Thymus (tissue), 11 donors: ENCODE results near the gene RGMA. TPM values are rescaled to one million over a fixed set of nuclear protein-coding genes. Genes with fewer than 3 reads are reported as not detected.

Source experiments
- DNase-seq, 9 donors: peaks; one replicate each; pipeline ENCODE4 v3.0.0-alpha.2; 2013; ENCODE audit warnings: low spot score in 9 of 9, low read depth in 6 of 9, missing footprints in 1 of 9
- H3K27ac ChIP-seq, 2 donors: one replicate each; pipeline ENCODE4 v1.5.1; 2013; ENCODE audit warnings: control low read depth in 1 of 2, low read depth in 1 of 2, low read length in 1 of 2, mild to moderate bottlenecking in 1 of 2, moderate library complexity in 1 of 2
- H3K27me3 ChIP-seq, 2 donors: one replicate each; pipeline ENCODE4 v1.5.1; 2013; ENCODE audit warnings: low read length in 1 of 2; ENCODE audit not compliant: control insufficient read depth in 2 of 2, insufficient read depth in 1 of 2
- H3K36me3 ChIP-seq, 2 donors: one replicate each; pipeline ENCODE4 v1.5.1; 2013; ENCODE audit warnings: low read length in 1 of 2, mild to moderate bottlenecking in 1 of 2, moderate library complexity in 1 of 2; ENCODE audit not compliant: control insufficient read depth in 2 of 2, insufficient read depth in 2 of 2
- H3K4me1 ChIP-seq, 2 donors: one replicate each; pipeline ENCODE4 v1.5.1; 2013; ENCODE audit warnings: low read length in 2 of 2; ENCODE audit not compliant: control insufficient read depth in 2 of 2, insufficient read depth in 2 of 2
- H3K4me3 ChIP-seq, 2 donors: one replicate each; pipeline ENCODE4 v1.5.1; 2013; ENCODE audit warnings: low read length in 2 of 2, control low read depth in 1 of 2, mild to moderate bottlenecking in 1 of 2
- H3K9me3 ChIP-seq, 2 donors: one replicate each; pipeline ENCODE4 v1.5.1; 2013; ENCODE audit warnings: low read length in 1 of 2, mild to moderate bottlenecking in 1 of 2; ENCODE audit not compliant: control insufficient read depth in 2 of 2, insufficient read depth in 1 of 2
- WGBS: extraction: QIAGEN DNeasy Blood & Tissue Kit; methylation state at CpG from one replicate; pipeline ENCODE4 v1.1.7; 2013; 5-methylcytosine and 5-hydroxymethylcytosine counted together
- polyA plus RNA-seq: library from polyadenylated mRNA; stranded (reverse); fragments of 200-250 nt; gene quantifications from one replicate; pipeline ENCODE4 v1.2.3, GENCODE V29; 2013
- total RNA-seq: library from RNA; stranded (reverse); fragments of 120-200 nt; gene quantifications from one replicate; pipeline ENCODE4 v1.2.4, GENCODE V29; 2013
- donor health status: healthy.

Gene RGMA
- total and polyA plus RNA-seq, 2 donors: 0.76 to 5.7 TPM

GRCh38 chr15:93126148-93126547 is 37.1 kb upstream of the RGMA start:
- no peaks in the 10 kb centered on the region for H3K36me3 ChIP-seq
- H3K4me3 ChIP-seq: no peak overlapping the region
- no peak for DNase-seq
- H3K27me3 ChIP-seq: no peaks in the 10 kb centered on the region
- no peaks in the 10 kb centered on the region for H3K9me3 ChIP-seq
- no peak overlapping the region for H3K27ac ChIP-seq
- WGBS: 96% methylated on average over 3 of the region's 3 CpGs
- H3K4me1 ChIP-seq: no peaks in the 10 kb centered on the region

- Histone ChIP-seq H3K27me3 (no peaks in the 10 kb centered on the region), H3K27ac (no peak overlapping the region), H3K36me3 (no peaks in the 10 kb centered on the region), H3K4me3 (no peak overlapping the region), H3K9me3 (no peaks in the 10 kb centered on the region), H3K4me1 (no peaks in the 10 kb centered on the region)
- no peak for DNase-seq
- 95% methylated on average over 4 of the region's 4 CpGs for WGBS
Measured at GRCh38 chr15:93124126-93124525, 35.1 kb upstream of the RGMA start.

- H3K27ac ChIP-seq: peak overlapping the region in 1 of 2 donors; percentile 18
Measured at GRCh38 chr15:93121973-93122910, 33.2 kb upstream of the RGMA start.

GRCh38 chr15:93121107-93121506 is 32.1 kb upstream of the RGMA start:
- no peak overlapping the region for H3K27ac ChIP-seq
- H3K4me3 ChIP-seq: no peak overlapping the region
- WGBS: 96% methylated on average over 5 of the region's 5 CpGs
- no peaks in the 10 kb centered on the region for H3K9me3 ChIP-seq
- DNase-seq: no peak
- no peaks in the 10 kb centered on the region for H3K4me1 ChIP-seq
- H3K36me3 ChIP-seq: no peaks in the 10 kb centered on the region
- peaks cover 0 to 6% of the 10 kb centered on the region in 2 donors for H3K27me3 ChIP-seq

More at GRCh38 chr15:93121973-93122910, 33.2 kb upstream of the RGMA start:
- WGBS: 96% methylated on average over 20 of the region's 20 CpGs
- Histone ChIP-seq H3K4me1 (no peaks in the 10 kb centered on the region), H3K4me3 (no peak overlapping the region), H3K27me3 (peaks cover 0 to 3% of the 10 kb centered on the region in 2 donors), H3K36me3 (no peaks in the 10 kb centered on the region), H3K9me3 (no peaks in the 10 kb centered on the region)
- DNase-seq: no peak

- no peak for DNase-seq
- Histone ChIP-seq H3K4me1 (no peaks in the 10 kb centered on the region), H3K9me3 (no peaks in the 10 kb centered on the region), H3K36me3 (no peaks in the 10 kb centered on the region), H3K27me3 (peaks cover 0 to 6% of the 10 kb centered on the region in 2 donors), H3K4me3 (no peak overlapping the region), H3K27ac (no peak overlapping the region)
- 91% methylated on average over 3 of the region's 3 CpGs for WGBS
Measured at GRCh38 chr15:93118904-93119303, 29.9 kb upstream of the RGMA start.

GRCh38 chr15:93111451-93111850 is 22.4 kb upstream of the RGMA start:
- whole genome bisulfite sequencing: 94% methylated on average over 5 of the region's 5 CpGs
- peaks cover 0 to 3% of the 10 kb centered on the region in 2 donors for H3K9me3 ChIP-seq
- DNase-seq: no peak

GRCh38 chr15:93110502-93111040 is 21.6 kb upstream of the RGMA start:
- H3K4me3 ChIP-seq: no peak overlapping the region
- H3K27ac ChIP-seq: no peak overlapping the region
- H3K27me3 ChIP-seq: peaks cover 20 to 45% of the 10 kb centered on the region in 2 donors
- peaks cover 0 to 3% of the 10 kb centered on the region in 2 donors for H3K9me3 ChIP-seq
- peaks cover 0 to 15% of the 10 kb centered on the region in 2 donors for H3K4me1 ChIP-seq
- H3K36me3 ChIP-seq: no peaks in the 10 kb centered on the region
- no peak for DNase-seq
- WGBS: 88% methylated on average over 5 of the region's 5 CpGs

More at GRCh38 chr15:93111451-93111850, 22.4 kb upstream of the RGMA start:
- H3K4me3 ChIP-seq: no peak overlapping the region
- no peak overlapping the region for H3K27ac ChIP-seq
- no peaks in the 10 kb centered on the region for H3K36me3 ChIP-seq
- H3K27me3 ChIP-seq: peaks cover 20 to 47% of the 10 kb centered on the region in 2 donors
- H3K4me1 ChIP-seq: peaks cover 0 to 15% of the 10 kb centered on the region in 2 donors

GRCh38 chr15:93109336-93110102 is 20.5 kb upstream of the RGMA start:
- 18% methylated on average over 46 of the region's 46 CpGs for WGBS
- H3K4me1 ChIP-seq: peaks cover 0 to 15% of the 10 kb centered on the region in 2 donors
- no peak for DNase-seq
- H3K9me3 ChIP-seq: peaks cover 0 to 3% of the 10 kb centered on the region in 2 donors
- H3K4me3 ChIP-seq: no peak overlapping the region
- H3K36me3 ChIP-seq: no peaks in the 10 kb centered on the region
- H3K27ac ChIP-seq: no peak overlapping the region
- peaks cover 20 to 45% of the 10 kb centered on the region in 2 donors for H3K27me3 ChIP-seq
